ENCODE measurements around the gene FAM83E.
A peak's percentile ranks its signal among the peaks of the same experiment; 100 is the strongest.

FAM83E gene

DNA sequence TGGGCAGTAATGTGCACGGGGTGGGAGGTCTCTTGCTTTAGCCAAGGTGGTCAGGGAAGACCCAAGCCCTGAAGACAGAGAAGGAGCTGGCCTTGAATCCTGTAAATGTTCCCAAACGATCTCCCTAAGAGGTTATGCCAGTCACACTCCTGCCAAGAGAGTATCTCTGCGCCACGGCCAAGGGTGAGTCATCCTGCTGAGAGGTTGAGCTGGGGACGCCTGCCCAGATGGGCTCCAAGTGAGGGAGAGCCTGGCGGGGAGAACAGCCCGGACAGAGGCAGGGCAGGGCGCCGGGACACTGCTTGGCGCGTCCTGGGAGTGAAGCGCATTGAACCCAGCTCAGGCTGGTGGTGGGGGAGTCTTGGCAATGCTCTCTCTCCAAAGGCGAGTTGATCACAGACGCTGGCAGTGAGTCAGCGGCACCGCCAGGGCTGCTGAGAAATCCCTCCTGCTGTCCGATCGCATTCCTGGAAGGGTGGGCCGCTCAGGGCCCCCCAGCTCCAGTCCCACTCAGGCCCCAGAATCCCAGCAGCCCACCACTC lies 46.5 kb downstream of the FAM83E start:
- Histone ChIP-seq H3K9ac (ENCODE audit: low read depth, low read length) (peak overlapping the region; percentile 54), H3K4me1 (ENCODE audit: control insufficient read depth, insufficient read depth, low read length) (peaks cover 16% of the 10 kb centered on the region), H3K9me3 (ENCODE audit: control insufficient read depth, insufficient read depth, low read length) (no peaks in the 10 kb centered on the region), H3K27ac (ENCODE audit: low read depth, low read length) (peak overlapping the region; percentile 75), H3K36me3 (ENCODE audit: control insufficient read depth, insufficient read depth, low read length) (no peaks in the 10 kb centered on the region), H3K4me3 (ENCODE audit: low read depth, low read length) (peak overlapping the region; percentile 49), H3K27me3 (ENCODE audit: control insufficient read depth, insufficient read depth, low read length) (no peaks in the 10 kb centered on the region)

DNA sequence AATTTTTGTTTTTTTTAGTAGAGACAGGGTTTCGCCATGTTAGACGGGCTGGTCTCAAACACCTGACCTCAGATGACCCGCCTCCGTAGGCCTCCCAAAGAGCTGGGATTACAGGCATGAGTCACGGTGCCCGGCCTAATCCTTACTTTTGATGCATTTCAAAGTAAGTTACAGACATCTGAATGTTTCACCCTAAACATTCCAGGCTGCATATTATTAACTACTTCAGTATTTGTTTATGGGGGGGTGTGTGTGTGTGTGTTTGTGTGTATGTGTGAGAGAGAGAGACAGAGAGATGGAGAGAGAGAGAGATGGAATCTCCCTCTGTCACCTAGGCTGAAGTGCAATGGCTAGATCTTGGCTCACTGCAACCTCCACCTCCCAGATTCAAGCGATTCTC lies 49.8 kb downstream of the FAM83E start:
- Histone ChIP-seq H3K4me1 (ENCODE audit: control insufficient read depth, insufficient read depth, low read length) (peaks cover 8% of the 10 kb centered on the region), H3K9me3 (ENCODE audit: control insufficient read depth, insufficient read depth, low read length) (no peaks in the 10 kb centered on the region), H3K27ac (ENCODE audit: low read depth, low read length) (no peak overlapping the region), H3K27me3 (ENCODE audit: control insufficient read depth, insufficient read depth, low read length) (no peaks in the 10 kb centered on the region), H3K4me3 (ENCODE audit: low read depth, low read length) (no peak overlapping the region), H3K36me3 (ENCODE audit: control insufficient read depth, insufficient read depth, low read length) (no peaks in the 10 kb centered on the region), H3K9ac (ENCODE audit: low read depth, low read length) (no peak overlapping the region)
